HuH-7 (cell line): ENCODE data around the gene SRGN.

Experiments
- DNase-seq: peaks from one replicate; pipeline ENCODE4 v3.0.0; 2011; ENCODE audit warnings: low spot score

SRGN gene

DNA sequence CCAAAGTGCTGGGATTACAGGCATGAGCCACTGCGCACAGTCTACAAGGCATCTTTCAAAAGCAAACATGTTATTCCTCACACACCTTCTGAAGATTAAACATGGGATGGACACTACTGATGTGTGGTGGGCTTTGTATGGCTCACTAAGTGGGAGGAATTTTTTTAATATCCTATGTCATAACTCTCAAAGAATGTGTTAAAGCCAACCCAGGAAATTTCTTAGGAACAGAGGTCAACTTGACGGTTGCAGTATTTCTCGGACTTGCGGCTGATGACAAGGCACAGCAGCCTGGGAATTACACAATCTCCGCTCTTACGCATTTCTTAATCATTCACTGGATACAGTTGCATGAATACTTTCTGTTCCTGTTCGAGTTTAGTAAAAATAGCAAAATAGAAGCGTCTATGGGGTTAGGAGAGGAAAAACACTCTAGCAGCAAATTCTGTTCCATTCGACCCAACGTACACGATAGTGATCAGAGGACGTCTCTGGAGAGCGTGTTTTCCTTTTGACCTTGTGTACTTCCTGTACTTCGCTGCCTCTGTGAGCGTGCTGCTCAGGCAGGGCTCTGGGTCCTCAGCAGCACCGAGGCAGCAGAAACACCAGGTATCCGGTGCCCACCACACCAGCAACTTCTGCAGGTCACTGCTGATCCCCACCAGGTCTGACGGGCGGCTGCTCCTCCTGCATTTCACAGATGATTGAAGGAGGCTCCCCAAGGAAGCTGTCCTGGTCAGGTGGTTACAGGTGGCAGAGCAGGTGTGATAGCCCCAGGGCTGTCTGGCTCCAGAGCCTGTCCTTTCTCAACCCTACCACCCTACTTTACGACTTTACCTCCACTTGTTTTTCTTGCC, 26.4 kb upstream of the SRGN start:
- DNase-seq: peak; percentile 23

- DNase-seq: no peak
Observed at GRCh38 chr10:69062901-69063300, 25.0 kb upstream of the SRGN start.

GRCh38 chr10:69064762-69065328, 23.1 kb upstream of the SRGN start:
- no peak for DNase-seq

GRCh38 chr10:69065406-69066361, 22.2 kb upstream of the SRGN start:
- no peak for DNase-seq

- DNase-seq: no peak
Observed at GRCh38 chr10:69067189-69067588, 20.7 kb upstream of the SRGN start.

DNA sequence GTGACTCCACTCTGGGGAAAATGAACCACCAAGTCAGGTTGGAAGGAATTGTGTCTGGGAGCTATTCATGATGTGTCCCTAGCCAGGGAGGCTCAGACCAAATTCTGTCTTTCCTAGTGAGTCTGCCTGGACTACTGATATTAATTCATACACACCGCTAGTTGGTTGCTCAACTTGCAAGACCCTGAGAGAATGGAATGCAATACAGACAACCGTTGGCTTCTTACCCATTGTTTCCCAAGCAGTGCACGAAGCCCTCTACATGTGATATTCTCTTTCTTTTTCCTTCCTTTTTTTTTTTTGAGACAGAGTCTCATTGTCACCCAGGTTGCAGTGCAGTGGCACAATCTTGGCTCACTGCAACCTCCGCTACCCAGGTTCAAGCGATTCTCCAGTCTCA, 19.4 kb upstream of the SRGN start:
- no peak for DNase-seq

DNA sequence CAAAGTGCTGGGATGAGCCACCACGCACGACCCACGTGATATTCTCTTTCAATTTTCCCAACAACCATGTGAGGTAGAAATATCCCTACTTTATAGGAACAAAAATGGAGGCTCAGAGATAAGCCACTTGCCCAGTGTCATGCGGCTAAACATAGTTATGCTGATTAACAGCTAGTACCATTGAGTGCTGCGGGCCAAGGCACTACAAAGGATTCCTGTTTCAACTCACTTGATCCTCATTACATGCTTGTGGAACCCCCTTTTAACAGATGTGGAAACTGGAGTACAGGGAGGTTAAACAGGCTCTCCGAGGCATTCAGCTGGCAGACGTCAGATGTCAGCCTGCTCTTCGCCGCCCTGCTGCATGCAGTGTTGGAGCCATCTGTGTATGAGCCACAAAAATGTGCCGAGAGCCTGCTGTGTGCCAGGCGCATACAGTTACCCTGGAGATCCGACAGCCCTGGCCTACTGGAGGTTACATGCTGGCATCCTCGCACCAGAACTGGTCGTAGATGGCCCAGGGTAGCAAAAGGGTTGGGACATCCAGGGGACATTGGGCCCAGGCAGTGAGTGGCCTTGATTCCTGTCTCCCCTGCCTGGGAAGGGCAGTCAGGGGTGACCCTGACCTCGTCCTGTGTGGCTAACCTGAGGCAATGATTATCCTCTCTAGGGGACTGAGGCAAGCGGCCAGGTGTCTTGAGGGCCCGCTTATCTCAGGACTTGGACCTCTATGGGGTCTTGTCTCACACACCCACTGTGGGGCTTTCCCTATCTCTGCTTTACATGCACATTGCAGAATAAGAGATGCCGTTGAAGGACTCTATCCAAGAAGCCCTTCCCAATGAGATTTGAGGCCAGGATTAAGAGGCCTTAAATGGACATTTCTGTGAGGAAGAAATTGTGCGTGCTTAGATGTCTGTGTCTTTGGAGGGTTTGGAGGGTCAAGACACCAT, 18.5 kb upstream of the SRGN start:
- no peak for DNase-seq

DNA sequence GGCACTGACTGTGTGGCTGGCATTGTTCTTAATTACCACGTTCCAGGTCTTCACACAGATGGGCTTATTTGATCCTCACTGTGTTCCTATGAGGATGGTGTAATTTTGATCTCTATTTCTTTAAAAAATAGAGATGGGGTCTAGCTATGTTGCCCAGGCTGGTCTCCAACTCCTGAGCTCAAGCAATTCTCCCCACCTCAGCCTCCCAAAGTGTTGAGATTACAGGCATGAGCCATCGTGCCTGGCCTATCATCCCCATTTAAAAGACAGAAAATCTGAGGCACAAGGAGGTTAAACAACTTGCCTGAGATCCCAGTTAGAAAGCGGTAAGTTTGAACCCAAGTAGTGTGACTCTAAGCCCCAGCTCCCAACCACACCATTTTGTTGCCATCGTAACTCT, 17.0 kb upstream of the SRGN start:
- no peak for DNase-seq

GRCh38 chr10:69071610-69072009, 16.3 kb upstream of the SRGN start:
- DNase-seq: no peak

- no peak for DNase-seq
Observed at GRCh38 chr10:69073026-69073425, 14.9 kb upstream of the SRGN start.

DNA sequence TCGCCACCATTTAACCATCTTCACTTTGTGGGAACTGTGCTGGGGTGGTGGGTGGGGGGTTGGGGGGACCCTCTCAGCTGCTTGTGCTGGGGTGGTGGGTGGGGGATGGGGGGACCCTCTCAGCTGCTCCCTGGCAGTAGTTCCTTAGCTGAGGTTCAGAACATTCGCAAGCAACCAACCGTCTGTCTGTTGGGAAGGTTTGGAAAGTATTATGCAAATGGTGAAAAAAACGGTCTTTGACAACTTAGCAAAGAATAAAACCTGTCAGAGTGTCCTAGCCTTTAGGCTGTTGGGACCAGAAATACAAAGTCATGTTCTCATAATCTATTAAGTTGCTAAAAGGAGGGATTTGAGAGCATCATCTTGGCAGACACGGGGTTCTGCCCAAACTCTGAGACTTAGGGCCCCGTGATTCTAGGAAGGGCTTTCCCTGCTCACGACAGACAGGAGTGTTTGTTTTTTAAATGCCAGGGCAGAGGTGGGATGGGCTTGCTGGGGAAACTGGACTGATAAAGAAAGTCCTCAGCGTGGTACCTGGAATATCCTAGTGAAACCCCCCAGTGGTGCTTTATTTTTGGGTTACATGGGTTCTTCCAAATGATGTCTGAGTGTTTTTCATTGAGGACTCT, 14.1 kb upstream of the SRGN start:
- no peak for DNase-seq

GRCh38 chr10:69074532-69074931, 13.4 kb upstream of the SRGN start:
- no peak for DNase-seq

GRCh38 chr10:69075431-69075830, 12.5 kb upstream of the SRGN start:
- DNase-seq: no peak

GRCh38 chr10:69078311-69078710, 9.6 kb upstream of the SRGN start:
- no peak for DNase-seq

GRCh38 chr10:69080226-69080625, 7.7 kb upstream of the SRGN start:
- DNase-seq: no peak

GRCh38 chr10:69086001-69086509, 1.8 kb upstream of the SRGN start:
- DNase-seq: no peak

DNA sequence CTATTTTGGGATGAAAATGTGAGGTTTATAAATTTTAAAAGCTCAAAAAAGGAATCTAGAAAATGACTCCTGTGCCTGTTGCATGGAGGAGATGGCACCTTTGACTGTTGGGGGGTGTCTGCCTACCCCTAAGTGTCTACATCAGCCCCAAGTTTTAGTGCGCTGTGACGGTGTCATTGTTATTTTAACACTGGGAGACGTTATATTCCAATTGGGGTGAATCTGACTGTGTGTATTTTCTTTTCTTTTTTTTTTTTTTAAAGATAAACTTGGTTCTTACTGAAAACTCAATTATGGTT, 517 bp downstream of the SRGN start:
- no peak for DNase-seq

DNA sequence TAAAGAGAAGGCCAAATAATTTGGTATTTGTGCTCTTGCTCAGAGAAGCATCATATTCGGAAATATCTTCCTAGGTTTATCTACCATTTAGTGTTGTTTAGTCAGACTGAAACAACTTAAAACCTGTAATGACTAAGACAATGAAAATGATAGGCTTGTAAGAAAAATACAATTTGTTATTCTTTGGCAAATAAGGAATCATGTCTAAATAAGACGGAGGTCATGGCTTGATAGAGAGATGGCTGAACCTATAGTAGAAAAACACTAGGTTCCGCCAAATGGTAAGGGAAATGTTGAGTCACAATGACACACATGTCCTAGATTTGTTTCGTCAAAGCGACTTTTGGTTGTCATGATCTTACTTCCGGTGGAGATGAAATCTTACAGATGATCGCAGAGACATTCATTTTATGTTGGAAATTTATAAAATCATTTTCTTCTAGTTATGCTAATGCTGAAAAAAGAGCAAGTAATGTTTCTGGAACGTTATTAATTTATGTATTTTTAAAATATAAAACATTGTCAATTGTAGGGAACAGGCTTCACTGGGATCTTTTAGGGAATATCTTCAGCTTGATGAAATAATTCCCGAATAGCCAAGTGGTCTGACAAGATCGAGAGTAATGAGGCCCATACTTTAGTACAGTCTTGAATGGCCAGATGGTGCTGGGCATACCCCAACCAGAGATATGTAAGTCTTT, 1.0 kb downstream of the SRGN start:
- no peak for DNase-seq

- no peak for DNase-seq
Observed at GRCh38 chr10:69089638-69090599, 2.0 kb downstream of the SRGN start.
